Liver (tissue), 9 donors: ENCODE results near the gene HRC. TPM values are rescaled to one million over a fixed set of nuclear protein-coding genes. Genes with fewer than 3 reads are reported as not detected.

Source experiments
- DNase-seq: peaks from one replicate; pipeline ENCODE4 v3.0.0-alpha.2; 2017; ENCODE audit warnings: low spot score
- H3K27ac ChIP-seq, 2 donors: one replicate each; pipeline ENCODE4 v1.7.0; 2013; ENCODE audit warnings: inconsistent platforms in 2 of 2, low read length in 2 of 2, control low read depth in 1 of 2, low read depth in 1 of 2, mild to moderate bottlenecking in 1 of 2
- H3K27me3 ChIP-seq, 4 donors: one replicate each; pipeline versions ENCODE4 v1.6.1 to v1.7.0; 2013; ENCODE audit warnings: low read length in 3 of 4, inconsistent platforms in 1 of 4, mild to moderate bottlenecking in 1 of 4, moderate library complexity in 1 of 4; ENCODE audit not compliant: control insufficient read depth in 4 of 4, insufficient read depth in 4 of 4
- H3K36me3 ChIP-seq, 4 donors: one replicate each; pipeline versions ENCODE4 v1.6.1 to v1.7.0; 2013; ENCODE audit warnings: low read length in 3 of 4, mild to moderate bottlenecking in 3 of 4, low read depth in 1 of 4, moderate library complexity in 1 of 4; ENCODE audit not compliant: control insufficient read depth in 4 of 4, insufficient read depth in 3 of 4
- H3K4me1 ChIP-seq, 4 donors: one replicate each; pipeline versions ENCODE4 v1.6.1 to v1.7.0; 2013; ENCODE audit warnings: low read length in 3 of 4, mild to moderate bottlenecking in 3 of 4, moderate library complexity in 1 of 4; ENCODE audit not compliant: control insufficient read depth in 4 of 4, insufficient read depth in 4 of 4
- H3K4me3 ChIP-seq, 3 donors: one replicate each; pipeline versions ENCODE4 v1.6.1 to v1.7.0; 2013; ENCODE audit warnings: low read length in 3 of 3, control low read depth in 1 of 3, low read depth in 1 of 3, mild to moderate bottlenecking in 1 of 3
- H3K9ac ChIP-seq, 2 donors: one replicate each; pipeline ENCODE4 v1.7.0; 2013; ENCODE audit warnings: low read length in 2 of 2, mild to moderate bottlenecking in 2 of 2, moderate library complexity in 2 of 2, control low read depth in 1 of 2, low read depth in 1 of 2
- H3K9me3 ChIP-seq, 4 donors: one replicate each; pipeline versions ENCODE4 v1.6.1 to v1.7.0; 2013; ENCODE audit warnings: low read length in 3 of 4; ENCODE audit not compliant: control insufficient read depth in 4 of 4
- ATF3 ChIP-seq: IDR thresholded peaks from 2 replicates; pipeline ENCODE4 v1.6.1; 2016; ENCODE audit warnings: antibody characterized with exemption
- CTCF ChIP-seq: fragments of 150-350 bp; IDR thresholded peaks from 2 replicates; pipeline ENCODE4 v1.5.1; 2017; ENCODE audit warnings: improper control_type of control experiment, low read depth, low read length; ENCODE audit not compliant: missing input control
- EGR1 ChIP-seq, 2 donors: IDR thresholded peaks; 2 replicates each; pipeline ENCODE4 v1.6.1; 2016 to 2018; ENCODE audit warnings: antibody characterized with exemption in 2 of 2, low read depth in 2 of 2
- FOXA1 ChIP-seq: IDR thresholded peaks from 2 replicates; pipeline ENCODE4 v1.6.1; 2016; ENCODE audit warnings: antibody characterized with exemption
- FOXA2 ChIP-seq: IDR thresholded peaks from 2 replicates; pipeline ENCODE4 v1.6.1; 2016; ENCODE audit warnings: antibody characterized with exemption
- GABPA ChIP-seq, 2 donors: IDR thresholded peaks in 1 of 2; conservative IDR thresholded peaks in 1 of 2; 2 replicates each; pipeline ENCODE4 v1.6.1; 2016; ENCODE audit warnings: antibody characterized with exemption in 2 of 2, mild to moderate bottlenecking in 1 of 2, moderate library complexity in 1 of 2
- HNF4A ChIP-seq, 2 donors: conservative IDR thresholded peaks; 2 replicates each; pipeline ENCODE4 v1.6.1; 2016; ENCODE audit warnings: antibody characterized with exemption in 2 of 2, mild to moderate bottlenecking in 2 of 2
- HNF4G ChIP-seq: IDR thresholded peaks from 2 replicates; pipeline ENCODE4 v1.6.1; 2016; ENCODE audit warnings: antibody characterized with exemption
- JUND ChIP-seq, 2 donors: IDR thresholded peaks; 2 replicates each; pipeline ENCODE4 v1.6.1; 2016; ENCODE audit warnings: antibody characterized with exemption in 2 of 2
- MAX ChIP-seq: IDR thresholded peaks from 2 replicates; pipeline ENCODE4 v1.6.1; 2016; ENCODE audit warnings: antibody characterized with exemption
- NR2F2 ChIP-seq: IDR thresholded peaks from 2 replicates; pipeline ENCODE4 v1.6.1; 2016; ENCODE audit warnings: antibody characterized with exemption
- RAD21 ChIP-seq, 2 donors: IDR thresholded peaks; 2 replicates each; pipeline ENCODE4 v1.6.1; 2016; ENCODE audit warnings: antibody characterized with exemption in 2 of 2, mild to moderate bottlenecking in 2 of 2
- RXRA ChIP-seq, 2 donors: IDR thresholded peaks; 2 replicates each; pipeline ENCODE4 v1.6.1; 2017 to 2018; ENCODE audit warnings: antibody characterized with exemption in 2 of 2, mild to moderate bottlenecking in 1 of 2
- SP1 ChIP-seq: IDR thresholded peaks from 2 replicates; pipeline ENCODE4 v1.6.1; 2018; ENCODE audit warnings: antibody characterized with exemption, mild to moderate bottlenecking
- TAF1 ChIP-seq: conservative IDR thresholded peaks from 2 replicates; pipeline ENCODE4 v1.6.1; 2016; ENCODE audit warnings: antibody characterized with exemption, mild to moderate bottlenecking
- YY1 ChIP-seq: IDR thresholded peaks from 2 replicates; pipeline ENCODE4 v1.6.1; 2016; ENCODE audit warnings: antibody characterized with exemption, mild to moderate bottlenecking
- ZBTB33 ChIP-seq: IDR thresholded peaks from 2 replicates; pipeline ENCODE4 v1.6.1; 2016; ENCODE audit warnings: antibody characterized with exemption
- WGBS: extraction: QIAGEN DNeasy Blood & Tissue Kit; methylation state at CpG from one replicate; pipeline ENCODE4 v1.1.7; 2013; 5-methylcytosine and 5-hydroxymethylcytosine counted together
- polyA plus RNA-seq, 2 donors: library from polyadenylated mRNA; stranded (reverse) in 1 of 2; unstranded in 1 of 2; fragments of 200-250 nt in 1 of 2; fragments of >200 nt in 1 of 2; fragmentation: Nextera tagmentation in 1 of 2; extraction: Ambion mirVana in 1 of 2; gene quantifications; one replicate each; pipeline versions ENCODE4 v1.2.1 to v1.2.3, GENCODE V29; 2013 to 2015
- total RNA-seq, 2 donors: library from RNA; depleted of rRNA; stranded (reverse); fragments of >200 nt; gene quantifications; one replicate each; pipeline ENCODE4 v1.2.3, GENCODE V29; 2014
- donor health status: healthy.
- donor health status: healthy.
- donor health status: healthy.
- donor health status: healthy.
- donor health status: healthy.

Gene HRC
- total and polyA plus RNA-seq, 4 donors = 0.25 to 1.2 (median 0.84) TPM

- TF ChIP-seq RXRA (IDR thresholded peaks at IDR 0.05) (no peak), MAX (no peak)
Observed at GRCh38 chr19:49196527-49197240, 41.5 kb upstream of the HRC start (continued).

GRCh38 chr19:49194408-49194807 lies 39.2 kb upstream of the HRC start:
- WGBS = 87% methylated on average over 4 of the region's 4 CpGs
- Histone ChIP-seq H3K27me3 (no peaks in the 10 kb centered on the region), H3K4me3 (no peak overlapping the region), H3K27ac (no peak overlapping the region), H3K9me3 (no peaks in the 10 kb centered on the region), H3K4me1 (no peaks in the 10 kb centered on the region), H3K36me3 (peaks cover 0 to 3% (median 0%) of the 10 kb centered on the region in 4 donors), H3K9ac (no peak overlapping the region)
- DNase-seq = no peak
- TF ChIP-seq GABPA (IDR thresholded peaks at IDR 0.05 in 1 of 2, conservative IDR thresholded peaks at IDR 0.05 in 1 of 2) (no peak), RAD21 (IDR thresholded peaks at IDR 0.05) (no peak), YY1 (no peak), ATF3 (no peak), MAX (no peak), JUND (IDR thresholded peaks at IDR 0.05) (no peak), NR2F2 (no peak), RXRA (IDR thresholded peaks at IDR 0.05) (no peak), TAF1 (no peak), SP1 (no peak), HNF4G (no peak), FOXA2 (no peak), EGR1 (IDR thresholded peaks at IDR 0.05; ENCODE audit: low read depth in 2 of 2) (no peak), ZBTB33 (no peak), FOXA1 (no peak)

GRCh38 chr19:49193822-49194394 lies 38.7 kb upstream of the HRC start:
- Histone ChIP-seq H3K9me3 (no peaks in the 10 kb centered on the region), H3K4me1 (no peaks in the 10 kb centered on the region), H3K36me3 (peaks cover 0 to 3% (median 0%) of the 10 kb centered on the region in 4 donors), H3K27ac (no peak overlapping the region), H3K4me3 (no peak overlapping the region), H3K27me3 (no peaks in the 10 kb centered on the region), H3K9ac (no peak overlapping the region)
- WGBS = 96% methylated on average over 6 of the region's 6 CpGs
- DNase-seq = no peak
- TF ChIP-seq ATF3 (no peak), TAF1 (no peak), ZBTB33 (no peak), HNF4G (no peak), HNF4A (conservative IDR thresholded peaks at IDR 0.05) (no peak), YY1 (no peak), EGR1 (IDR thresholded peaks at IDR 0.05; ENCODE audit: low read depth in 2 of 2) (no peak), JUND (IDR thresholded peaks at IDR 0.05) (no peak), GABPA (IDR thresholded peaks at IDR 0.05 in 1 of 2, conservative IDR thresholded peaks at IDR 0.05 in 1 of 2) (no peak), RXRA (IDR thresholded peaks at IDR 0.05) (no peak), MAX (no peak), FOXA1 (no peak), CTCF (no peak), NR2F2 (no peak), RAD21 (IDR thresholded peaks at IDR 0.05) (no peak), SP1 (no peak), FOXA2 (no peak)
